ENCODE measurements around the gene BEAN1. TPM values are rescaled to one million over a fixed set of nuclear protein-coding genes. Genes with fewer than 3 reads are reported as not detected.

Gene BEAN1
- polyA plus RNA-seq (ENCODE audit: insufficient read length in 4 of 4): 1 to 10 TPM; 1.1 to 1.9 (median 1.4) TPM

DNA sequence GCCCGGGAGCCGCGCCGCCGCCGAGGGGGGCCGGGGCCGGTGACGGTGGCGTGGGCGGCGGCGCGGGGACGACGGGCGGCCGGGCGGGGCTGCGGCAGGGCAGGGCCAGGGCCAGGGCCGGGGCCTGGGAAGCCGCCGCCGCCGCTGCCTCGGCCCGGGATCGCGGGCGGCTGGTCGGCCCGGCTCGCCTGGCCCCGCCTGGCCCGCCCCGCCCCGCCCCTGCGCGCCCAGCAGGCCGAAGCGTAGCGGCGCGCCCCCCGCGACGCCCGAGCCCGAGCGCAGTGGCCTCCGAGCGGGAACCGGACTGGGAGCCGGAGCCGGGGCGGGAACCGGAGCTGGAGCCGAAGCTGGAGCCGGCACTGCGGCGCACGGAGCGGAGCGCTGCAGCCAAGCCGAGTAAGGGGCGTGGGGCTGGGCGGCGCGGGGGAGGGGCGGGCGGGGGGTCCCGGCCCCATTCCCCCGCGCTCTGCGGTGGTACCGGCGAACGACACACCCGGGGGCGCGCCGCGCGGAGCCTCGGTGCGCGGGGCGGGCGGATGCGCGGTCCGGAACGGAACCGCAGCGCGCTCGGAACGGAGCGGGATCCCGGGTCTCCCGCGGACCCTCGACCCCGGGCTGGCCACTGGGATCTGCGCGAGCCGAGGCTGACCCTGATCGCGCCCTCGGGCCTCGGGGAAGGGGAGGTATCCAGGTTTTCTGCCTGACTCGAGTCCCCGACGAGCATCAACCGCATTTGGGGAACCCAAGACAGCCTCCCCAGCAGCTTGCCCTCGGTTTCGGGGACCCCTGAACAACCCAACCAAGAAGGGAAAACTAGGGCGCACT is at the start of gene BEAN1:
Gene BEAN1 (plus strand): TSS at position 260 of the 825 bp plus-strand sequence. CDS start 10,382 bp downstream, outside the sequence.
- no peak for DNase-seq (ENCODE audit: low read depth in 4 of 4, low spot score in 3 of 4)

DNA sequence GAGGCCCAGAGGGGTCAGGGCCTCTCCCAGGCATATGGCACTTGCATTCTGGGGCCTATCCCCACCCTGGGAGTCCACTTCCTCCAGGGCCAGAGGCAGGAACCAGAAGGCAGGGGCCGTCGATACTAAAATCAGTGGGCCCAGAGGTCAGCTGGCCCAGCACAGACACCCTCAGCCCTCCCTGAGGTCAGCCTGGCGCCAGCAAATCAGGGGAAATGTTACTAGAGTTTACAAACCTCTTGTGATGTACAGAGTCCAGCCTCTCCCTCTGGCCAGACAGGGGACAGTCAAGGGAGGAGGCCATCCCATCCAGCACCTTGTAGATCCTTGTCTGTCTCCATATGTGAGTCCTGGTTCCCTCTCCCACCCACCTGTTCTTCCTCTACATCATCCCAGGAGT is 49.8 kb upstream of the BEAN1 start:
- DNase-seq (ENCODE audit: low read depth in 4 of 4, low spot score in 3 of 4): no peak

- no peak for DNase-seq (ENCODE audit: low read depth in 4 of 4, low spot score in 3 of 4)
These were observed 48.1 kb upstream of the BEAN1 start for GRCh38 chr16:66378741-66379570.

DNA sequence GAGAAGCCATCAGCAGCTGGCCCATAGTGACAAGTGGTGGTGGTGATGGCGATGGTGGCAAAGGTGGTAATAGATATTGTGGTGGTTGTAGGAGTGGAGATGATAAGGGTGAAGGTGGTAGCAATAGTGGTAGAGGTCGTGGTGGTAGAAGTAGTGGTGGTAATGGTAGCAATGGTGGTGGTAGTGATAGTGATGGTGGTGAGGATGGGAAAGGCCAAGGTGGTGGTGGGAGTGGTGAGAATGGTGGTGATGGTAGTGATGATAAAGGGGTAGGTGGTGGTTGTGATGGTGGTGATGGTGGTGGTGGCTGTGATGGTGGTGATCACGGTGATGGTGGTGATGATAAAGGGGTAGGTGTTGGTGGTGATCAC is 47.5 kb upstream of the BEAN1 start:
- DNase-seq (ENCODE audit: low read depth in 4 of 4, low spot score in 3 of 4): no peak

DNA sequence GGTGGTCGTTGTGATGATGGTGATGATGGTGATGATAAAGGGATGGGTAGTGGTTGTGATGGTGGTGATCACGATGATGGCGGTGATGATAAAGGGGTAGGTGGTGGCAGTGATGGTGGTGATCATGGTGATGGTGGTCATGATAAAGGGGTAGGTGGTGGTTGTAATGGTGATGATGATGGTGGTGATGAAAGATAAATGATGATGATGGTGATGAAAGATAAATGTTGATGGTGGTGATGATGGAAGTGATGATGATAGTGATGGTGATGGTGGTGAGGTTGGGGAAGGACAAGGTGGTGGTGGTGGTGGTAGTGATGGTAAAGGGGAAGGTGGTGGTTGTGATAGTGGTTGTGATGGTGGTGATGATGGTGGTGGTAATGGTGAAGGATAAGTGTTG is 46.7 kb upstream of the BEAN1 start:
- no peak for DNase-seq (ENCODE audit: low read depth in 4 of 4, low spot score in 3 of 4)

- DNase-seq (ENCODE audit: low read depth in 4 of 4, low spot score in 3 of 4): no peak
These were observed 45.4 kb upstream of the BEAN1 start for GRCh38 chr16:66381585-66382170.

- no peak for DNase-seq (ENCODE audit: low read depth in 4 of 4, low spot score in 3 of 4)
These were observed 44.7 kb upstream of the BEAN1 start for GRCh38 chr16:66382171-66382965.

DNA sequence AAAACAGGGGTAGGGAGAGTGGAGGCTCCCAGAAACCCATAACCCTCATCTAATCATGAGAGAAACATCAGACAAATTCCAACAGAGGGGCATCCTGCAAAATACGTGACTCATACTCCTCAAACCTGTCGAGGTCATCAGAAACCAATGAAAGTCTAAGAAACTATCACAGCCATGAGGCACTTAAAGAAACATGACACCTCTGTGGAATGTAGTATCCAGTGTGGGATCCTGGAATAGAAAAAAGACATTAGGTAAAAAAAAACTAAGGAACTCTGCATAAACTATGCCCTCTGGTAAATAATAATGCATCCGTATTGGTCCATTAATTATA is 44.2 kb upstream of the BEAN1 start:
- no peak for DNase-seq (ENCODE audit: low read depth in 4 of 4, low spot score in 3 of 4)

GRCh38 chr16:66383551-66383950 is 43.5 kb upstream of the BEAN1 start:
- DNase-seq (ENCODE audit: low read depth in 4 of 4, low spot score in 3 of 4): no peak

DNA sequence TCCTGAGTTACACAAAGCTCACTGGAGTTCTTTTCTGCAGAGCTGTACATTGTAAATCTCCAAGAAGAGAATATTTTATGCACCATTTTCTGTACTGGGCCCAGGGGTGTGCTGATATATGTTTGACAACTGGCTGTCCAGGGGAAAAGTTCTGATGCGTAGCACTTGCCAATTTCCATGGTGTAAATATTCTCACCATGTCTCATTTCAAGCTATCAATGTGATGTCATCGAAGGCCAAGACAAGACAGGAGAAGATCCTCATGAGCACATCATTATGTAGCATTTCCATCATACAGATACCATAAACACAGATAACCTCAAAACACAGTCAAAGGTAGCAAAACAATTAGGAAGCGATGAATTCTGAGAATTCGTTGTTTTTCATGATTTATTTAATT is 41.7 kb upstream of the BEAN1 start:
- no peak for DNase-seq (ENCODE audit: low read depth in 4 of 4, low spot score in 3 of 4)

GRCh38 chr16:66386629-66387622 is 40.2 kb upstream of the BEAN1 start:
- DNase-seq (ENCODE audit: low read depth in 4 of 4, low spot score in 3 of 4): no peak

DNA sequence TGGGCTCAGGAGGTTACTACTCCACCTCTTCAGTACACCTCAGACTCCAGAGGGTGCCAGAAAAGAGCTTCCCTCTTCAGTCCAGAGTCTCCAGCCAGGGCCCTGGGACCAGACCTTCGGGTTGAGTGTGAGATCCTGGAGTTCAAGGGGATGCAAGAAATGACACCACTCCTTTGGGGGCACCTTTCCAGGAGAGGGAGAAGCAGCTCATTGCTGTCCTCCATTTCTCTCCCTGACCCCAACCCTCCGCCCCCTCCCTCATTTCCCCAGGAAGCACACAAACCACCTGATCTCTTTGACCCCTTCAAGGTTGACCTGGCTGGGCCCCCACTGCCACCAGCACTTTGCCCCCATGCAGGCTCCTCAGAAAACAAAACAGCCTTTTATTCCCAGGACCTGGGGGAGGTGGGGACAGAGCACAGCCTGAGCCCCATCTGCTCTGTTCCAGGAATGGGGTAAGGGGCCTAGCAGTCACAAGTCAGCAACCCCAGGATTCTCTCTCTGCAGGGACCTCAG is 39.2 kb upstream of the BEAN1 start:
- DNase-seq (ENCODE audit: low read depth in 4 of 4, low spot score in 3 of 4): no peak

DNA sequence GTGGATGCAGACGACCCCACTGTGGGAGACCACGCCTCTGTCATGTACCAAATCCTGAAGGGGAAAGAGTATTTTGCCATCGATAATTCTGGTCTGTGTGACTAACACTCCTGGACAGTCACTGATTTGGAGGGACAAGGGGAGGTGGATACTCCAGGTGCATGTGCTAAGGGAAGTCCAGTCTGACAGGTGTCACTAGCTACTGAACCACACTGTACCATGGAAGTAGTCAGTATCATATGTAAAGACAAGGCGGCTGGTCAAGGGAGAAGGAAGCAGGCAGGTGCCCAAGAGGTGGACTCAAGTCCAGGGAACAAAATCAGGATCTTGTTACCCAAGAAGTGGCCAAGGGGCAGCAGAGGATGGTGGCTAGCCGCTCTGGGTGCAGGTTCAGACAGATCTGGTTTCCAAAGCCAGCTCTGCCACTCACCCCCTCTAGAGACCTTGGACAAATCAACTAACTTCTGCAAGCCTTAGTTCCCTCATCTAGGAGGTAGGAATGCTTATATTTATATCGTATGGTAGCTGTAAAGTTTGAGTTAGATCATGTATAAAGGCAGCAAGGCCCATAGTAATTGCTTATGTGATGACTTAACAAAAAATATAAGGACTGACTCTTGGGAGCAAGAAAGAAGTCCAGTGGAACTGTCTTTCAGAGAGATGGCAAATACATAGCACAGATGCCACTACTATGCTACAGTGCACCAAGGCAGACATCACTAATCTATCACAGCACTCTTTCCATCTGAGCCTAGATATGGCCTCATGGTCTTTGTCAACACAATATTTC is 38.5 kb upstream of the BEAN1 start:
- DNase-seq (ENCODE audit: low read depth in 4 of 4, low spot score in 3 of 4): no peak

DNA sequence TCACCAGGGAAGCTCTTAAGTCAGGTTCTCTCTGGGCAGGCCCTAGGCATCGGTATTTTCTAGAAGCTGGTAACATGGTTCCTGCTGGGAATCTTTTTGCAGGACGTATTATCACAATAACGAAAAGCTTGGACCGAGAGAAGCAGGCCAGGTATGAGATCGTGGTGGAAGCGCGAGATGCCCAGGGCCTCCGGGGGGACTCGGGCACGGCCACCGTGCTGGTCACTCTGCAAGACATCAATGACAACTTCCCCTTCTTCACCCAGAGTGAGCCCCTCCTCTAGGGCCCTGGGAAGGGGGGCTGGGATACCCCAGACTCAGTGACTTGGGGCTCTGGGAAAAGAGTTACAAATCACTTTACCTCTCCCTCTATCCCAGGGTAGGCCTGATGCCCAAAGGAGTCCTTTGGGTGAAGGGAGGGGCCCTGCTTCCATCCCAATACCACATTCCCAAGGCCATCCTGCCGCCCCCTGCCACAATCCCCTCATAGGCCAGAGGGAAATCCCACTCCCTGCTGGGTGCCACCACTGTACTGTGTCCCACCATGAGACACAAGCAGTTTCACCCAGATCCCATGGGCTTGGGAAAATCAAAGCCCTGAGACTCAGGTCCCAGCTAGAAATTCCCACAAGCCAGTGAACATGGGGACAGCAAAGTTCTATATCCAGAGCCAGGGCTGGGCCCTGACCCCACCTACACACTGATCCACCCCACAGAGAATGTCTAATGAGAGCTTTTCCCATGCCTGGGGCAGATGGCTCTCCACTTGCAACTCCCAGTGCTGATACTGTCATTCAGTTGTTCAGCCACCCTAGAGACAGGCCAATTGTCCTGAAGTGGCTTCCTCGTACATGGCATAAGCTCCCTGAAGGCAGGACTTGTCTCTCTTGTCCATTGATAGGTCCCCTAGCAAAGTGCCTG is 37.6 kb upstream of the BEAN1 start:
- DNase-seq (ENCODE audit: low read depth in 4 of 4, low spot score in 3 of 4): no peak

- DNase-seq (ENCODE audit: low read depth in 4 of 4, low spot score in 3 of 4): no peak
These were observed 36.6 kb upstream of the BEAN1 start for GRCh38 chr16:66390346-66391108.

Data from right renal pelvis (tissue), 4 donors.